Measurements from ENCODE around the gene KLHL5.
"Not testable (repeated sequence)": the region's sequence is repeated elsewhere in the genome, so short reads cannot be mapped to it uniquely, and the experiment has no call there.

The KLHL5 gene

DNA sequence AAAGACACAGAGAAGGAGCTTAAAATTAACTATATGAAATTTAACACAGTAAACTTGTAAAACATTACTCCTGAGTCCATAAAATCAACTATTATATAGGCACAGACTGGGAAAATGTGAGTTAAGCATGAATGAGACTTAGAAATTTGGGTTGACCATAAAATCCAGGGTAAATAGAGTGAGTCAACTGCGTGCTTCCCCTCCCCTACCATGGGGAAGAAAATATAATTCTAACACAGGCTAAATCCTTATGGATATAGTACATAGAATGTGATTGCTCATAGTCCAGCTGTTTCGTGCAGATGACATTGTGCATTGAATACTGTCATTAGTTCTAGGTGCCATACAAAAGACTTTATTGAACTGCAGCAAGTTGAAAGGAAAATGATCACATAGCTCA is 42.2 kb downstream of the KLHL5 start:
- no peak for DNase-seq

DNA sequence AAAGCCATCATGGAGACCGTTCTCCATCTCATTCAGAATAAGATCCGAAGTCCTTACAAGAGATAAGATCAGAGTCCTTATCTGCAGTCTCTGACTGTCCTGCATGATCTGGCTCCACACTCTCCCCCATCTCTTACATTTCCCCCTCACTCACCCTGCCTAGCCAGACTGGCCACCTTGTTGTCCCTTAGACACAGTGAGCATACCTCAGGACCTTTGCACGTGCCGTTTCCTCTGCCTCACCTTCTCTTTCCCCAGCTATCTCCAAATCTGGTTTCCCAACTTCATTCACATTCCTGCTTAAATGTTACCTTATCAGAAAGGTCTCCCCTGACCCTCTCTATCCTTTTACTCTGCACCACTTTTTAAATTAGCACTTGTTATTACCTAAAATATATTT is 44.0 kb downstream of the KLHL5 start:
- no peak for DNase-seq

DNA sequence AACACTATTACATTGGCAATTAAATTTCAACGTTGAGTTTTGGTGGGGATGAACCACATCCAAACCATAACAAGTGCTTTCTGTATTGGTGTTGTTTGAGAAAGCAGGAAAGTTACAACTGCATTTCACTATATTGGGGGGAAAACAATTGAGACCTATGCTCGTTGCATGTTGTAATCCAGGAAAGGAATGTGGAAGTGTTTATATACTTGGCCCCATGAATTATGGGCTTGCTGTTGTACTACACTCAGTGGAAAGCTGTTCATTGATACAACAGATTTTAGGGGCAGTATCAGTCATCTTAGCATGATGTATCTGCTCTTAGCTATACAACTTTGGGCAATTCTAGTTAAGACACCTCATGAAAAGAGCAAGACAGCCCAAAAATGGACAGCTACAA is 52.4 kb downstream of the KLHL5 start:
- no peak for DNase-seq

DNA sequence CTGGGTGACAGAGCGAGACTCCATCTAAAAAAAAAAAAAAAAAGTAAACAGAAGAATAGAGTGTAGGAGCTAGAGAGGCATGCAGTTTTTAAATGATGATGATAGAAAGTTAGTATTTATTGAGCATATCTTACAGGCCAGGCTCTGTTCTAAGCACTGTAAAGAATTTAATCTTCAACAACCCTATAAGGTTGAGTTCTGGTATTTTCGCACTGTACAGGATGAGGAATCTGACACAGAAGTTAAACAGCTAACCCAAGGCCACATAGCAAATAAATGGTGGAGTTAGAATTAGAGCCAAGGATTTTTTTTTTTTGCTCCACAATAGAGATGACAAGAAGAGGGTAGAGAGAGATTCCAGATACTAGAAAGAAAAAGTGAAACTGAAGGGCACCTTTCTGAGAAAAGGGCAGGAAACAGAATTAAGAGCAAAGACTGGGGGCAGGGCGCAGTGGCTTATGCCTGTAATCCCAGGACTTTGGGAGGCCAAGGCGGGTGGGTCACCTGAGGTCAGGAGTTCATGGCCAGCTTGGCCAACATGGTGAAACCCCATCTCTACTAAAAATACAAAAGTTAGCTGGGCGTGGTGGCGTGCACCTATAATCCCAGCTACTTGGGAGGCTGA is 56.1 kb downstream of the KLHL5 start:
- DNase-seq: no peak

DNA sequence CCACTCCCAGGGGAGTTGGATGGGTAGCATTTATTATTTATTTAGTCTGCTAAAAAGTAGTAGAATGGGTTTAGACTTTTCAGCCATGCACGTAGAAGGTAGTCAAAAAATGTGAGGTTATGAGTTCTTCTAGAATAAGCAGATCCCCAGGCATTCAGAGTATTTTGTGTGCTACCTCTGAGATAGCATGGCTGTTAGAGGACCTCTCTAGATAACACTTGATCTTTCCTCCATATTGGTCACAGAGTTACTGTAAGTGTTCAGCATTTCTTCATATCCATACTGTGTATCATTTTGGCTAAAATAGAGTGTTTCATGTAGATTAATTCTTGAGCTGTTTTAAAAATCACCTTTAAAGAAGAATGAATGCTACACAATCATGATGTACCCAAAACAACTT is 58.4 kb downstream of the KLHL5 start:
- no peak for DNase-seq

GRCh38 chr4:39124885-39125599 is 63.0 kb downstream of the KLHL5 start:
- DNase-seq: no peak

GRCh38 chr4:39125600-39125985 is 63.6 kb downstream of the KLHL5 start:
- DNase-seq: no peak

GRCh38 chr4:39126256-39127095 is 64.4 kb downstream of the KLHL5 start:
- DNase-seq: no peak

- no peak for DNase-seq
Measured at GRCh38 chr4:39133623-39134022, 71.6 kb downstream of the KLHL5 start.

GRCh38 chr4:39134683-39135306 is 72.8 kb downstream of the KLHL5 start:
- DNase-seq: no peak

DNA sequence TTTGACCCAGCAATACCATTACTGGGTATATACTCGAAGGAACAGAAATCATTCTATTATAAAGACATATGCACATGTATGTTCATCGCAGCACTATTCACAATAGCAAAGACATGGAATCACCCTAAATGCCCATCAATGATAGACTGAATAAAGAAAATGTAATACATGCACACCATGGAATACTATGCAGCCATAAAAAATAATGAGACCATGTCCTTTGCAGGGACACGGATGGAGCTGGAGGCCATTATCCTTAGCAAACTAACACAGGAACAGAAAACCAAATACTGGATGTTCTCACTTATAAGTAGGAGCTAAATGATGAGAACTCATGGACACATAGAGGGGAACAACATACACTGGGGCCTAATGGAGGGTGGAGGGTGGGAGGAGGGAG is 76.2 kb downstream of the KLHL5 start:
- DNase-seq: not testable (repeated sequence)

DNA sequence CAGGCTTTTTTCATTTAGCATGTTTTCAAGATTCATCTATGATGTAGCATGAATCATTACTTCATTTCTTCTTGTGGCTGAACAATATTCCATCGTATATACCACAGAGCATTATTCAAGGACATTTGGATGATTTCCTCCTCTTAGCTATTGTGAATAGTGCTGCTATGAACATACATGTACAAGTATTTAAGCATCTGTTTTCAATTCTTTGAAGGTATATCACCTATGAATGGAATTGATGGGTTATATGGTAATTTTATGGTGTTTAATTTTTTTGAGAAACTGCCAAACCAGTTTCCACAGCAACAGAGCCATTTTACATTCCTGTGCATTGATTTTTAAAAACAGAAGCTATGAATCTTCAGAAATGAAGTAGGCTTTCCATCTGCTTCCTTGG is 84.2 kb downstream of the KLHL5 start:
- no peak for DNase-seq

DNA sequence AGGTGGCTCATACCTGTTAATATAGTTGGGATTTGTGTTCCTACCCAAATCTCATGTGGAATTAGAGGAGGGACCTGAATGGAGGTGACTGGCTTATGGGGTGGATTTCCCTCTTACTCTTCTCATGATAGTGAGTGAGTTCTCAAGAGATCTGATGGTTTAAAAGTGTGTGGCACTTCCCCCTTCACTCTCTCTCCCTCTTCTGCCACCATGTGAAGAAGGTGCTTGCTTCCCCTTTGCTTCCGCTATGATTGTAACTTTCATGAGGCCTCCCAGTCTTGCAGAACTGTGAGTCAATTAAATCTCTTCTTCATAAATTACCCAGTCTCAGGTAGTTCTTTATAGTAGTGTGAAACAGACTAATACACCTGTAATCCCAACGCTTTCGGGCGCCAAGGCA is 92.0 kb downstream of the KLHL5 start:
- DNase-seq: no peak

GRCh38 chr4:39157520-39157919 is 95.5 kb downstream of the KLHL5 start:
- no peak for DNase-seq

- DNase-seq: no peak
Measured at GRCh38 chr4:39166177-39166576, 104.1 kb downstream of the KLHL5 start.

GRCh38 chr4:39166669-39167068 is 104.6 kb downstream of the KLHL5 start:
- no peak for DNase-seq

DNA sequence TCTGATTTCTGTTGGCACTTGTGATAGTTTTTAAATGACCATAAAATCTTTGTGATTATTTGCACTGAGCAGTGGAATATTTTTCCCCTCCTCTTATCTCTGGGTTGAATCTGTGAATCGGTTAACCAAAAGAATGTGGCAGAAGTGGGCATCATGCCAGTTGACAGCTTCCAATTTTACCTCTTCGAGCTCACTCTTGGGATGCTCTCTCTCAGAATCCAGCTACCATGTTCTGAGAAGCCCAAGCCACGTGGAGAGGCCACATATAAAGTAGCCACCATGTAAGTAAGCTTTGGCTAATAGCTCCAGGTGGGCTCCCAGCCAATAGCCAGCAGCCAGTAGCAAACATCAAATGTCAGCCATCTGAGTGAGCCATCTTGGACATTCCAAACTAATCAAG is 107.4 kb downstream of the KLHL5 start:
- no peak for DNase-seq

DNA sequence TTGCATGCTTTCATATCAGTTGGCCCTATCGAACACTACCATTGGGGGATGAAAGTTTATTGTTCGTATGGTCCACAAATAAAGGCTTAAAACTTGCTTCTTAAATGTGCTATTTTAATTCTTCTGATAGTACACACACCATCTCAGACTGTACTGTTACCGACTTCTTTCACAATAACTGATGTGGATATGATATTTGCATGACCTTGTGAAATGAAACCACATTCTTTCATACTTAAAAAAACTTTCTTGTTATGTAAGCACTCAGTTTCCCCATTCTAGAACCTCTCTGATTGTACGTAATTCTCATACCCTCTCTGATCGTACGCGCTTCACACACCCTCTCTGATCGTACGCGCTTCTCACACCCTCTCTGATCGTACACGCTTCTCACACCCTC is 108.3 kb downstream of the KLHL5 start:
- DNase-seq: no peak
